Keratinocyte (primary cell): ENCODE results near the gene TMEM245. TPM values are rescaled to one million over a fixed set of nuclear protein-coding genes. Genes with fewer than 3 reads are reported as not detected.

Experiments
- DNase-seq: peaks from one replicate; pipeline ENCODE4 v3.0.0-alpha.2; 2011; ENCODE audit warnings: low read depth, missing footprints, low spot score
- FAIRE-seq: peaks from 2 replicates; lab custom pipeline; 2011; peaks lifted over from hg19 to GRCh38; lab: Jason Lieb, UNC
- H2AFZ ChIP-seq: 2 replicates; pipeline ENCODE4 v1.6.0; 2012; ENCODE audit warnings: low read length, control low read depth, inconsistent platforms; ENCODE audit not compliant: control insufficient read depth
- H3K27ac ChIP-seq: 2 replicates; pipeline ENCODE4 v1.5.1; 2011; ENCODE audit warnings: low read length; ENCODE audit not compliant: control insufficient read depth, insufficient read depth
- H3K27me3 ChIP-seq: 3 replicates; pipeline ENCODE4 v1.6.0; 2011; ENCODE audit warnings: low read length; ENCODE audit not compliant: control insufficient read depth, insufficient read depth; ENCODE audit errors: extremely low read depth
- H3K36me3 ChIP-seq, 2 experiments: 2 replicates in 1 of 2; 3 replicates in 1 of 2; pipeline ENCODE4 v1.5.1; 2011; ENCODE audit warnings: low read length in 2 of 2, mild to moderate bottlenecking in 1 of 2; ENCODE audit not compliant: control insufficient read depth in 2 of 2, insufficient read depth in 2 of 2; ENCODE audit errors: extremely low read depth in 1 of 2
- H3K4me1 ChIP-seq: 3 replicates; pipeline ENCODE4 v1.5.1; 2011; ENCODE audit warnings: low read length; ENCODE audit not compliant: control insufficient read depth, insufficient read depth; ENCODE audit errors: extremely low read depth
- H3K4me2 ChIP-seq: 3 replicates; pipeline ENCODE4 v1.6.0; 2011; ENCODE audit warnings: low read depth, low read length; ENCODE audit not compliant: control insufficient read depth, insufficient read depth; ENCODE audit errors: extremely low read depth
- H3K4me3 ChIP-seq, 3 experiments: fragments of 200-600 bp in 1 of 3; sonication (generic) in 1 of 3; 2 replicates in 2 of 3; 3 replicates in 1 of 3; pipeline ENCODE4 v1.5.1; 2011 to 2016; ENCODE audit warnings: low read length in 3 of 3, mild to moderate bottlenecking in 3 of 3, control low read depth in 2 of 3, inconsistent platforms in 1 of 3, low read depth in 1 of 3, mixed read lengths in 1 of 3, mixed run types in 1 of 3, moderate library complexity in 1 of 3; ENCODE audit not compliant: control insufficient read depth in 2 of 3, insufficient read depth in 2 of 3; ENCODE audit errors: extremely low read depth in 1 of 3
- H3K79me2 ChIP-seq: 2 replicates; pipeline ENCODE4 v1.6.0; 2012; ENCODE audit warnings: low read length; ENCODE audit not compliant: control insufficient read depth, insufficient read depth
- H3K9ac ChIP-seq: 3 replicates; pipeline ENCODE4 v1.6.0; 2011; ENCODE audit warnings: low read length; ENCODE audit not compliant: control insufficient read depth, insufficient read depth; ENCODE audit errors: extremely low read depth
- H3K9me1 ChIP-seq: 3 replicates; pipeline ENCODE4 v1.6.0; 2011; ENCODE audit warnings: low read length; ENCODE audit not compliant: control insufficient read depth, insufficient read depth; ENCODE audit errors: extremely low read depth
- H3K9me3 ChIP-seq: 2 replicates; pipeline ENCODE4 v1.5.1; 2012; ENCODE audit warnings: low read depth, low read length; ENCODE audit not compliant: control insufficient read depth
- H4K20me1 ChIP-seq: 3 replicates; pipeline ENCODE4 v1.6.0; 2011; ENCODE audit warnings: low read length; ENCODE audit not compliant: control insufficient read depth, insufficient read depth; ENCODE audit errors: extremely low read depth
- EZH2 ChIP-seq: IDR thresholded peaks from one replicate; pipeline ENCODE4 v1.6.1; 2012; ENCODE audit warnings: inconsistent platforms, mild to moderate bottlenecking, low read length, moderate library complexity
- dilution Hi-C: fragments of 300-500 bp; cut with MboI; formaldehyde crosslinking; loops from one replicate; pipeline ENCODE4 v1.7.0; 2020; ENCODE audit warnings: low sequenced_read_pairs; ENCODE audit not compliant: extremely low pct_ligation_motif_present
- polyA plus RNA-seq, 5 experiments: library from polyadenylated mRNA; depleted of rRNA in 3 of 5; stranded (reverse) in 3 of 5; stranded (forward) in 1 of 5; unstranded in 1 of 5; fragments of >200 nt; gene quantifications; 1 replicate in 1 of 5; 2 replicates in 3 of 5; 3 replicates in 1 of 5; pipeline versions ENCODE4 v1.2.1 to v1.2.3, GENCODE V29; 2011 to 2012; ENCODE audit warnings: missing spikeins in 2 of 5, low read depth in 1 of 5, low replicate concordance in 1 of 5
- TF ChIP-seq, protein P1 (sequence below), 3 experiments: IDR thresholded peaks in 1 of 3; conservative IDR thresholded peaks in 1 of 3; optimal IDR thresholded peaks in 1 of 3; 2 replicates in 2 of 3; 3 replicates in 1 of 3; pipeline versions ENCODE3 to v1.5.1; 2011; ENCODE audit warnings: low read length in 3 of 3, mild to moderate bottlenecking in 3 of 3, moderate library complexity in 2 of 3, control low read depth in 1 of 3, inconsistent platforms in 1 of 3; ENCODE audit not compliant: insufficient read depth in 2 of 3; ENCODE audit errors: extremely low read depth in 1 of 3

The TMEM245 gene
- polyA plus RNA-seq, 1 donor (not counting 4 experiments of a cell fraction or from before 2014, with no cell fraction given) = 40.0 TPM

DNA sequence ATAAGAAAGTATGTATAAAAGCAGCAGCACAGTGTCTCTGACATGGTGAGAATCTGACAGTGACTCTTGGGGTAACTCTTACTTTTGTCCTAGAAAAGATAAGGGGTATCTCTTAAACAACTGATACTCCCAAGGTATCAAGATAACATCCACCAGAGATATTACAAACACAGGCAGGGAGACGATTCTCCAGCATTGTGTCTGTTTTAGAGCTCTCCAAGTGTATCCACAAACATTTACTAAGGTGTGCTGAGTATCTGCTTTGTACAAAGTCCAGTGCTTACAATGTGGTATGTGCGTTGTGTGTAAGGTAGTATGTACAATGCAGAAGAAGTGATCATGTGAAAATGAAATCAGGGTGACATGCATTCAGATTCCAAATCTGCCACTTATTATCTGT lies 4.4 kb upstream of the TMEM245 start:
- DNase-seq (no peak), FAIRE-seq (no peak)
- Histone ChIP-seq H3K79me2 (peaks cover 6% of the 10 kb centered on the region), H3K9me1 (no peaks in the 10 kb centered on the region), H3K27ac (no peak overlapping the region), H3K4me1 (peaks cover 7% of the 10 kb centered on the region), H3K4me3 (no peak overlapping the region), H4K20me1 (no peaks in the 10 kb centered on the region), H3K9ac (no peak overlapping the region), H2AFZ (no peak overlapping the region), H3K36me3 (no peaks in the 10 kb centered on the region), H3K27me3 (no peaks in the 10 kb centered on the region), H3K9me3 (no peaks in the 10 kb centered on the region), H3K4me2 (no peak overlapping the region)
- TF ChIP-seq, protein P1, sequence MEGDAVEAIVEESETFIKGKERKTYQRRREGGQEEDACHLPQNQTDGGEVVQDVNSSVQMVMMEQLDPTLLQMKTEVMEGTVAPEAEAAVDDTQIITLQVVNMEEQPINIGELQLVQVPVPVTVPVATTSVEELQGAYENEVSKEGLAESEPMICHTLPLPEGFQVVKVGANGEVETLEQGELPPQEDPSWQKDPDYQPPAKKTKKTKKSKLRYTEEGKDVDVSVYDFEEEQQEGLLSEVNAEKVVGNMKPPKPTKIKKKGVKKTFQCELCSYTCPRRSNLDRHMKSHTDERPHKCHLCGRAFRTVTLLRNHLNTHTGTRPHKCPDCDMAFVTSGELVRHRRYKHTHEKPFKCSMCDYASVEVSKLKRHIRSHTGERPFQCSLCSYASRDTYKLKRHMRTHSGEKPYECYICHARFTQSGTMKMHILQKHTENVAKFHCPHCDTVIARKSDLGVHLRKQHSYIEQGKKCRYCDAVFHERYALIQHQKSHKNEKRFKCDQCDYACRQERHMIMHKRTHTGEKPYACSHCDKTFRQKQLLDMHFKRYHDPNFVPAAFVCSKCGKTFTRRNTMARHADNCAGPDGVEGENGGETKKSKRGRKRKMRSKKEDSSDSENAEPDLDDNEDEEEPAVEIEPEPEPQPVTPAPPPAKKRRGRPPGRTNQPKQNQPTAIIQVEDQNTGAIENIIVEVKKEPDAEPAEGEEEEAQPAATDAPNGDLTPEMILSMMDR (optimal IDR thresholded peaks at IDR 0.05 in 1 of 3, IDR thresholded peaks at IDR 0.05 in 1 of 3, conservative IDR thresholded peaks at IDR 0.05 in 1 of 3; ENCODE audit: extremely low read depth in 1 of 3, insufficient read depth in 2 of 3, low read length in 3 of 3) = no peak
- no peak for TF ChIP-seq EZH2
- dilution Hi-C loops = loop anchor here (10.0 kb wide), 1 partner anchor 61 kb away; no protein-coding TSS in a partner anchor

DNA sequence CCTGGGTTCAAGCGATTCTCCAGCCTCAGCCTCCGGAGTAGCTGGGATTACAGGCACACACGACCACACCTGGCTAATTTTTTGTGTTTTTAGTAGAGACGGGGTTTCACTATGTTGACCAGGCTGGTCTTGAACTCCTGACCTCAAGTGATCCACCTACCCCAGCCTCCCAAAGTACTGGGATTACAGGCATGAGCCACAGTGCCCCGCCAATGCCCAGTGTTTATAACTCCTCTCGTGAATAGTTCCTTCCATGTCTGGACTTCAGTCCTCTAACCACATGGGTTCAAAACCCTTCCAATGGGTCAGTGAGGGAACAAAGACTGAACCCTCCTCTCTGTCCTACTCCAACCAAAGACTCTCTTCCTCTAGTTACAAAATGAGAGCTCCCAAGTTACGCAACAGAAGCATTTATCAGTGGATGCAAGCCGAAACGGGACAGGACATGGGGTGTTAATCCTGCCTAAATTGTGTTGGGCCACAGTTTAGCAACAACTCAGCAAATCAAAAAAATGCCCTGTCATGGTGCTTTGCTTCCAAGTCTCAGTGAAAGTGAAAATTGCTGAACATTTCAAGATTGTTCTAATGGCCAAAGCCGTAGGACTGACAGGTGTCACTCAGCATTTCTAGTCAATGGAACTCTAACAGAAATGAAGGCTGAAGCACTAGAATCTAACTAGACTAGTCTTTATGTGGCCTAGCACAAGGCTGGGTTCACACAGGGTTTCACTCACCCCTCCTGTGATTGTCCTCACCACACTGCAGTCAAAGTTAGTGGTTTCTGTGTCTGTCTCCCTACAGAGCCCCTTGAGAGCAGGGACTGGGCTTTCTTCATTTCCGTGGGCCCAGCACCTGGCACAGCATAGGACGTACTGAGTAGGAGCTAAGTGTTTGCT lies 3.2 kb upstream of the TMEM245 start:
- no peaks in the 10 kb centered on the region for H3K9me1 ChIP-seq
- TF ChIP-seq, protein P1 (optimal IDR thresholded peaks at IDR 0.05 in 1 of 3, IDR thresholded peaks at IDR 0.05 in 1 of 3, conservative IDR thresholded peaks at IDR 0.05 in 1 of 3; ENCODE audit: extremely low read depth in 1 of 3, insufficient read depth in 2 of 3, low read length in 3 of 3) = no peak
- TF ChIP-seq EZH2 = no peak
- H3K4me3 ChIP-seq = no peak overlapping the region
- dilution Hi-C loops = loop anchor here (10.0 kb wide), 1 partner anchor 62 kb away; no protein-coding TSS in a partner anchor
- no peaks in the 10 kb centered on the region for H3K36me3 ChIP-seq
- no peak overlapping the region for H3K4me2 ChIP-seq
- no peak overlapping the region for H3K9ac ChIP-seq
- FAIRE-seq = no peak
- no peak for DNase-seq
- no peaks in the 10 kb centered on the region for H3K27me3 ChIP-seq
- H3K27ac ChIP-seq = no peak overlapping the region
- H4K20me1 ChIP-seq = peaks cover 7% of the 10 kb centered on the region
- no peak overlapping the region for H2AFZ ChIP-seq
- H3K4me1 ChIP-seq = peaks cover 13% of the 10 kb centered on the region
- peaks cover 18% of the 10 kb centered on the region for H3K79me2 ChIP-seq
- H3K9me3 ChIP-seq = no peaks in the 10 kb centered on the region
